HG02840 (cell line): ENCODE data around the gene JAK3.
"Not testable (repeated sequence)": the region's sequence is repeated elsewhere in the genome, so short reads cannot be mapped to it uniquely, and the experiment has no call there.

Experiments used
- ATAC-seq: cut with Tn5 transposase; IDR thresholded peaks from one replicate; pipeline ENCODE4 v1.9.1; 2021; ENCODE audit warnings: mild to moderate bottlenecking, moderate library complexity, moderate number of reproducible peaks; ENCODE audit not compliant: unreplicated experiment, low FRiP score

JAK3 gene

DNA sequence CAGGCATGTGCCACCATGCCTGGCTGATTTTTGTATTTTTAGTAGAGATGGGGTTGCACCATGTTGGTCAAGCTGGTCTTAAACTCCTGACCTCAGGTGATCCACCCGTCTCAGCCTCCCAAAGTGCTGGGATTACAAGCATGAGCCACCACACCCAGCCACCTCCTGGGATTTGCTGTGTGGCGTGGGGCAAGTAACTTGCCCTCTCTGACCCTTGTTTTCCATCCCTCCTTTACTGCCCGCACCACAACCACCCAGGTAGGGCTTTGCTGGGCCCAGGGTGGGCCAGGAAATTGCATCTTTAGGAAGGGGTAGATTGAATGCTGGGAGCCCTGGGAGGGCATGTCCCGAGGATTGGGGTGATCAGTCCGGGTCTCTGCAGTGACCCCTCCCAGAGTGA, 64.1 kb downstream of the JAK3 start:
- ATAC-seq = not testable (repeated sequence)

- ATAC-seq = no peak
Observed at GRCh38 chr19:17780781-17781180, 67.0 kb downstream of the JAK3 start.

GRCh38 chr19:17778968-17779929, 68.5 kb downstream of the JAK3 start:
- no peak for ATAC-seq

DNA sequence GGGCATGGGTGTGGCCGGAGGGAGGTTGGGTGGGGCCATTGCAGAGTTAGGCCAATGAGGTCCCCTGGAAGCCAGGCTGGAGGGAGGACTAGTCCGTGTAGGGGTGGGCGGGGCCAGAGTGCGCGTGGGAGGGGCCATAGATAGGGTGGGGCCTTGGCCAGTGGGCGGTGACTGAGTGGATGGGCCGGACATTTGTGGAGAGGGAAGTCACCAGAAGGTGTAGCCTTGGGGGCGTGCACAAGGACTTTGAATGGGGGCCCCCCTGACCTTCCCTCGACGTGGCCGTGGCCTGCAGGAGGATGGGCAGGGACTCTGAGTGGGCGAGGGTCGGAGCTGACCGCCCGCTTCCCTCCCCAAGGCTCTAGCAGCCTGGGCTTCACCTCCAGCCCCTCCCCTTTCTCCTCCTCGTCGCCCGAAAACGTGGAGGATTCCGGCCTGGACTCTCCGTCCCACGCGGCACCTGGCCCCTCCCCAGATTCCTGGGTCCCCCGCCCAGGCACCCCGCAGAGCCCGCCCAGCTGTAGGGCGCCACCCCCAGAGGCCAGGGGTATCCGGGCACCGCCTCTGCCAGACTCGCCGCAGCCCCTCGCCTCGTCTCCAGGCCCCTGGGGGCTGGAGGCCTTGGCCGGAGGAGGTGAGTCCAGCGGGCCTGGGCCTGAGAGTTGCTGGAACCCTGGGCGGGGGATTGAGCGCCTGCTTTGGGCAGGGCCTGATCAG, 69.4 kb downstream of the JAK3 start:
- ATAC-seq = no peak

DNA sequence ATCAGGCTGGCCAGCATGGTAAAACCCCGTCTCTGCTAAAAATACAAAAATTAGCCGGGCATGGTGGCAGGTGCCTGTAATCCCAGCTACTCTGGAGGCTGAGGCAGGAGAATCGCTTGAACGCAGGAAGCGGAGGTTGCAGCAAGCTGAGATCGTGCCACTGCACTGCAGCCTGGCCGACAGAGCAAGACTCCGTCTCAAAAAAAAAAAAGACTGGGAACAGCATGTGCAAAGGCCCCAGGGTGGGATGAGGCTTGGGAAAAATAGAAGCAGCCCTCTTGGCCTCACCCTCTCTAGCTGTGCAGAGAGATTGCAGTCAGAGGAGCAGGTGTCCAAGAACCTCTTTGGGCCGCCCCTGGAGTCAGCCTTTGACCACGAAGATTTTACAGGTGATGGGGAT, 69.9 kb downstream of the JAK3 start:
- ATAC-seq = not testable (repeated sequence)

GRCh38 chr19:17775991-17776803, 71.6 kb downstream of the JAK3 start:
- ATAC-seq = peak; percentile 76

GRCh38 chr19:17775245-17775927, 72.4 kb downstream of the JAK3 start:
- no peak for ATAC-seq
